A549 (cell line): ENCODE measurements around the gene BTBD2. TPM values are rescaled to one million over a fixed set of nuclear protein-coding genes. Genes with fewer than 3 reads are reported as not detected.
A peak's percentile ranks its signal among the peaks of the same experiment; 100 is the strongest.

Experiments used
- ATAC-seq, 2 experiments: fragments of 200-7000 bp in 1 of 2; fragments of >200 bp in 1 of 2; cut with Nextera tagmentation in 1 of 2; cut with Tn5 transposase in 1 of 2; 3 replicates each; pipeline versions ENCODE4 v1.8.0 to v1.9.1; 2018 to 2020; ENCODE audit warnings: mild to moderate bottlenecking in 1 of 2, moderate library complexity in 1 of 2
- CTCF ChIA-PET: fragments of 300-600 bp; sonication (Branson Sonifier 250); formaldehyde crosslinking; extraction: SDS; loops from one replicate; lab custom pipeline; 2021; ENCODE audit warnings: antibody characterized with exemption, inconsistent platforms; lab: Yijun Ruan, JAX
- POLR2A ChIA-PET: fragments of 350-600 bp; formaldehyde crosslinking; extraction: SDS; loops from one replicate; lab custom pipeline; 2021; ENCODE audit warnings: antibody characterized with exemption, inconsistent platforms; lab: Yijun Ruan, JAX
- DNase-seq, 2 experiments: peaks; one replicate each; pipeline versions ENCODE4 v3.0.0 to v3.0.0-alpha.2; 2011 to 2016; ENCODE audit warnings: low read depth in 1 of 2, low spot score in 1 of 2
- FAIRE-seq: peaks from 2 replicates; lab custom pipeline; 2011; peaks lifted over from hg19 to GRCh38; lab: Jason Lieb, UNC
- H3K27ac ChIP-seq, 2 experiments: fragments of >200 bp; sonication (Bioruptor Twin); formaldehyde crosslinking; 3 replicates each; pipeline ENCODE4 v1.5.1; 2016 to 2017
- H3K4me1 ChIP-seq: fragments of >200 bp; sonication (Bioruptor Twin); formaldehyde crosslinking; 3 replicates; pipeline ENCODE4 v1.6.1; 2016
- H3K4me2 ChIP-seq: fragments of >200 bp; sonication (Bioruptor Twin); formaldehyde crosslinking; 3 replicates; pipeline ENCODE4 v1.6.1; 2016
- H3K4me3 ChIP-seq: fragments of >200 bp; sonication (Bioruptor Twin); formaldehyde crosslinking; 3 replicates; pipeline ENCODE4 v1.5.1; 2016
- H3K9me3 ChIP-seq: fragments of >200 bp; sonication (Bioruptor Twin); formaldehyde crosslinking; 3 replicates; pipeline ENCODE4 v1.6.1; 2016
- BCL3 ChIP-seq: fragments of >200 bp; sonication (Bioruptor Twin); formaldehyde crosslinking; IDR thresholded peaks from 3 replicates; pipeline ENCODE4 v1.6.1; 2016
- BHLHE40 ChIP-seq: IDR thresholded peaks from 2 replicates; pipeline ENCODE4 v1.6.1; 2012; ENCODE audit warnings: low read depth, low read length, inconsistent platforms
- CEBPB ChIP-seq, 2 experiments: fragments of >200 bp in 1 of 2; sonication (Bioruptor Twin) in 1 of 2; formaldehyde crosslinking in 1 of 2; IDR thresholded peaks; 2 replicates each; pipeline ENCODE4 v1.6.1; 2012 to 2016
- CHD2 ChIP-seq: fragments of 150-350 bp; IDR thresholded peaks from 2 replicates; pipeline ENCODE4 v1.6.1; 2014; ENCODE audit warnings: low read length; ENCODE audit not compliant: partially characterized antibody
- CTCF ChIP-seq: fragments of >200 bp; sonication (Bioruptor Twin); formaldehyde crosslinking; IDR thresholded peaks from 3 replicates; pipeline ENCODE4 v1.5.1; 2016
- ESRRA ChIP-seq: fragments of 150-350 bp; IDR thresholded peaks from 2 replicates; pipeline ENCODE4 v1.6.1; 2014; ENCODE audit warnings: mild to moderate bottlenecking, low read length, borderline replicate concordance
- GATA3 ChIP-seq: IDR thresholded peaks from 2 replicates; pipeline ENCODE4 v1.6.1; 2012; ENCODE audit warnings: borderline replicate concordance
- HES2 ChIP-seq: fragments of >200 bp; sonication (Bioruptor Twin); formaldehyde crosslinking; IDR thresholded peaks from 2 replicates; pipeline ENCODE4 v1.6.1; 2016
- HOXA7 ChIP-seq: fragments of 250-450 bp; sonication (Bioruptor Pico); IDR thresholded peaks from 2 replicates; pipeline ENCODE4 v1.5.0; 2020; ENCODE audit warnings: mild to moderate bottlenecking, moderate library complexity
- KDM1A ChIP-seq: fragments of 200-600 bp; sonication (generic); IDR thresholded peaks from 2 replicates; pipeline ENCODE4 v1.6.1; 2016; ENCODE audit warnings: low read depth, mild to moderate bottlenecking
- MYC ChIP-seq: IDR thresholded peaks from 2 replicates; pipeline ENCODE4 v1.6.1; 2012; ENCODE audit warnings: mild to moderate bottlenecking, inconsistent platforms, low read length, improper control_type of control experiment, borderline replicate concordance
- NFE2L2 ChIP-seq: fragments of 150-350 bp; conservative IDR thresholded peaks from 2 replicates; pipeline ENCODE4 v1.6.1; 2014; ENCODE audit warnings: low read length
- NPAS2 ChIP-seq: fragments of 250-450 bp; sonication (Bioruptor Pico); IDR thresholded peaks from 2 replicates; pipeline ENCODE4 v1.8.0; 2022; ENCODE audit warnings: mild to moderate bottlenecking, moderate library complexity, borderline replicate concordance
- PHF8 ChIP-seq: fragments of 200-600 bp; sonication (generic); IDR thresholded peaks from 2 replicates; pipeline ENCODE4 v1.6.1; 2016; ENCODE audit warnings: low read depth, mild to moderate bottlenecking, antibody characterized with exemption, moderate library complexity, borderline replicate concordance
- POLR2AphosphoS2 ChIP-seq: conservative IDR thresholded peaks from 2 replicates; pipeline ENCODE4 v1.6.1; 2012; ENCODE audit warnings: low read length, improper control_type of control experiment, inconsistent platforms
- RAD21 ChIP-seq, 2 experiments: fragments of >200 bp in 1 of 2; sonication (Bioruptor Twin) in 1 of 2; formaldehyde crosslinking in 1 of 2; IDR thresholded peaks in 1 of 2; conservative IDR thresholded peaks in 1 of 2; 2 replicates in 1 of 2; 3 replicates in 1 of 2; pipeline ENCODE4 v1.6.1; 2012 to 2018; ENCODE audit warnings: inconsistent platforms in 1 of 2
- RCOR1 ChIP-seq: fragments of 150-350 bp; IDR thresholded peaks from 2 replicates; pipeline ENCODE4 v1.6.1; 2014; ENCODE audit warnings: antibody characterized with exemption, low read length, low read depth
- RNF2 ChIP-seq: fragments of 200-600 bp; sonication (generic); IDR thresholded peaks from 2 replicates; pipeline ENCODE4 v1.6.1; 2016; ENCODE audit warnings: low read depth, mild to moderate bottlenecking, antibody characterized with exemption, moderate library complexity, borderline replicate concordance
- SMC3 ChIP-seq: fragments of >200 bp; sonication (Bioruptor Twin); formaldehyde crosslinking; IDR thresholded peaks from 3 replicates; pipeline ENCODE4 v1.6.1; 2018; ENCODE audit warnings: inconsistent platforms
- USF2 ChIP-seq: fragments of 450-650 bp; IDR thresholded peaks from 2 replicates; pipeline ENCODE4 v1.6.1; 2014; ENCODE audit warnings: antibody characterized with exemption
- ZC3H11A ChIP-seq: fragments of 450-650 bp; IDR thresholded peaks from 2 replicates; pipeline ENCODE4 v1.6.1; 2014; ENCODE audit warnings: antibody characterized with exemption, mild to moderate bottlenecking
- WGBS: methylation state at CpG from one replicate; pipeline ENCODE4 v1.1.6; 2017; ENCODE audit errors: missing lambda C conversion rate; 5-methylcytosine and 5-hydroxymethylcytosine counted together
- polyA plus RNA-seq, 4 experiments: library from polyadenylated mRNA; depleted of rRNA in 3 of 4; stranded (reverse); fragments of >200 nt; fragmentation: RNase III in 1 of 4; extraction: RNeasy Plus Mini Kit Qiagen cat#74134 plus additional on column Dnase treatment in 1 of 4; gene quantifications; 2 replicates in 3 of 4; 3 replicates in 1 of 4; pipeline ENCODE4 v1.2.3, GENCODE V29; 2011 to 2017

The BTBD2 gene
- polyA plus RNA-seq, 2 of the 4 experiments (the other 2 are of a cell fraction): 16.3 to 29.6 TPM

- no peak for TF ChIP-seq SMC3
- TF ChIP-seq NPAS2 (CRISPR knock-in tag): no peak
- no peak for TF ChIP-seq MYC
- TF ChIP-seq HOXA7 (CRISPR knock-in tag): no peak
- no peak for TF ChIP-seq POLR2AphosphoS2
- no peak for TF ChIP-seq RAD21 (conservative IDR thresholded peaks at IDR 0.05 in 1 of 2, IDR thresholded peaks at IDR 0.05 in 1 of 2)
- TF ChIP-seq CEBPB (IDR thresholded peaks at IDR 0.05): no peak
- no peak for TF ChIP-seq USF2
- no peak for TF ChIP-seq CHD2
- no peak for TF ChIP-seq NFE2L2
- TF ChIP-seq RNF2: no peak
- TF ChIP-seq RCOR1: no peak
- TF ChIP-seq BCL3: no peak
- no peak for TF ChIP-seq HES2
- TF ChIP-seq BHLHE40: no peak
- TF ChIP-seq ESRRA: no peak
- no peak for TF ChIP-seq GATA3
- no peak for TF ChIP-seq KDM1A
- TF ChIP-seq PHF8: no peak
- TF ChIP-seq, all 56 proteins: peak for 0
- H3K27ac ChIP-seq: no peak overlapping the region
- no peak for FAIRE-seq
- H3K4me1 ChIP-seq: 0 out of 3 replicates have a peak, but pooled peaks cover 3% of the 10 kb centered on the region
- no peaks in the 10 kb centered on the region for H3K9me3 ChIP-seq
- POLR2A ChIA-PET: no interaction called here
- 77% methylated on average over 22 of the region's 34 CpGs for WGBS
- no peak for DNase-seq
- CTCF ChIA-PET: interaction anchor here (0.8 to 1.5 kb wide), 4 partner anchors 18 to 122 kb away, joined by 3 to 5 read pairs (median 3); no protein-coding TSS in a partner anchor
- no peak overlapping the region for H3K4me2 ChIP-seq
- ATAC-seq: no peak; a peak in 1 of 6 replicates
- H3K4me3 ChIP-seq: no peak overlapping the region
These were observed 67.8 kb downstream of the BTBD2 start for GRCh38 chr19:1947651-1948209.

- ChIA-PET POLR2A (no interaction called here), CTCF (interaction anchor here (0.5 to 1.7 kb wide), 10 partner anchors 10 to 213 kb away, joined by 3 to 5 read pairs (median 3); no protein-coding TSS in a partner anchor)
- peak in 1 of 2 experiments; percentile 43; a peak in 3 of 6 replicates for ATAC-seq
- H3K4me1 ChIP-seq: 0 out of 3 replicates have a peak, but pooled peaks cover 3% of the 10 kb centered on the region
- H3K27ac ChIP-seq: no peak overlapping the region
- WGBS: 76% methylated on average over 18 of the region's 18 CpGs
- TF ChIP-seq ZC3H11A: 0 out of 2 replicates have a peak, but pooled peaks have one; percentile 18
- no peak for TF ChIP-seq USF2
- TF ChIP-seq NPAS2 (CRISPR knock-in tag): no peak
- 0 out of 5 replicates have a peak, but pooled peaks of 1 of the 2 experiments have one; percentile 20 for TF ChIP-seq RAD21 (conservative IDR thresholded peaks at IDR 0.05 in 1 of 2, IDR thresholded peaks at IDR 0.05 in 1 of 2)
- peak; percentile 27; the same call in 2 of the 3 replicates for TF ChIP-seq CTCF
- no peaks in the 10 kb centered on the region for H3K9me3 ChIP-seq
- DNase-seq: peak; percentile 47 to 56
- no peak for FAIRE-seq
- no peak overlapping the region for H3K4me3 ChIP-seq
- H3K4me2 ChIP-seq: no peak overlapping the region
These were observed 69.6 kb downstream of the BTBD2 start for GRCh38 chr19:1945899-1946298.
